Transverse colon (tissue), 4 donors: ENCODE measurements around the gene FGF10. TPM values are rescaled to one million over a fixed set of nuclear protein-coding genes. Genes with fewer than 3 reads are reported as not detected.

Experiments used
- DNase-seq: peaks from one replicate; pipeline ENCODE4 v3.0.0-alpha.2; 2019
- H3K27ac ChIP-seq, 4 donors: fragments of 200-600 bp; sonication (generic); 2 replicates each; pipeline ENCODE4 v1.5.1; 2016 to 2018; ENCODE audit warnings: inconsistent platforms in 4 of 4
- H3K27me3 ChIP-seq: fragments of 200-600 bp; sonication (generic); 2 replicates; pipeline ENCODE4 v1.5.1; 2017; ENCODE audit warnings: inconsistent platforms
- H3K36me3 ChIP-seq, 4 donors: fragments of 200-600 bp; sonication (generic); 2 replicates each; pipeline ENCODE4 v1.5.1; 2017 to 2019; ENCODE audit warnings: inconsistent platforms in 4 of 4
- H3K4me1 ChIP-seq, 4 donors: fragments of 200-600 bp; sonication (generic); 2 replicates each; pipeline ENCODE4 v1.5.1; 2017 to 2020; ENCODE audit warnings: inconsistent platforms in 4 of 4
- H3K4me3 ChIP-seq, 4 donors: fragments of 200-600 bp; sonication (generic); 1 replicate in 1 of 4; 2 replicates in 3 of 4; pipeline versions ENCODE4 v1.5.1 to v1.6.1; 2017 to 2019; ENCODE audit warnings: inconsistent platforms in 4 of 4
- H3K9me3 ChIP-seq, 2 donors: fragments of 200-600 bp; sonication (generic); 2 replicates each; pipeline ENCODE4 v1.5.1; 2017 to 2019; ENCODE audit warnings: inconsistent platforms in 2 of 2
- EP300 ChIP-seq: sonication (generic); formaldehyde crosslinking; IDR thresholded peaks from one replicate; pipeline ENCODE4 v1.6.1; 2017; ENCODE audit warnings: antibody characterized with exemption, low read depth
- POLR2A ChIP-seq: fragments of 450-650 bp; IDR thresholded peaks from one replicate; pipeline ENCODE4 v1.6.1; 2016; ENCODE audit warnings: antibody characterized with exemption, mild to moderate bottlenecking, moderate library complexity
- POLR2AphosphoS5 ChIP-seq, 3 donors: sonication (generic); formaldehyde crosslinking; IDR thresholded peaks; one replicate each; pipeline ENCODE4 v1.6.1; 2016; ENCODE audit warnings: antibody characterized with exemption in 3 of 3
- WGBS, 2 donors: methylation state at CpG; one replicate each; pipeline ENCODE4 v1.1.5; 2018; ENCODE audit warnings: low coverage in 1 of 2; 5-methylcytosine and 5-hydroxymethylcytosine counted together
- in situ Hi-C, 4 donors: fragments of 200-750 bp; cut with MboI; loops; one replicate each; pipeline versions ENCODE4 v1.15.0 to v1.15.1; 2017; ENCODE audit warnings: low sequenced_read_pairs in 3 of 4, low pct_ligation_motif_present in 1 of 4, low pct_unique_long_range_greater_than_20kb in 1 of 4
- intact Hi-C: fragments of 100-400 bp; cut with DNase I; formaldehyde crosslinking; loops from one replicate; pipeline ENCODE4 v1.15.1; 2023; ENCODE audit warnings: low total_unique reads
- total RNA-seq, 4 donors: library from RNA; depleted of rRNA; stranded (reverse); fragments of >200 nt; gene quantifications; one replicate each; pipeline ENCODE4 v1.1.0, GENCODE V29; 2016
- TF ChIP-seq, protein P1 (sequence below), 5 experiments: fragments of 200-600 bp in 3 of 5; fragments of 450-650 bp in 2 of 5; sonication (generic) in 3 of 5; IDR thresholded peaks; 1 replicate in 2 of 5; 2 replicates in 3 of 5; pipeline ENCODE4 v1.5.1; 2016 to 2017; ENCODE audit warnings: antibody characterized with exemption in 5 of 5, inconsistent platforms in 3 of 5, mild to moderate bottlenecking in 2 of 5, moderate library complexity in 1 of 5

Gene FGF10
- total RNA-seq, 4 donors from 2014 or later: 1.8 to 7.3 (median 3.6) TPM

DNA sequence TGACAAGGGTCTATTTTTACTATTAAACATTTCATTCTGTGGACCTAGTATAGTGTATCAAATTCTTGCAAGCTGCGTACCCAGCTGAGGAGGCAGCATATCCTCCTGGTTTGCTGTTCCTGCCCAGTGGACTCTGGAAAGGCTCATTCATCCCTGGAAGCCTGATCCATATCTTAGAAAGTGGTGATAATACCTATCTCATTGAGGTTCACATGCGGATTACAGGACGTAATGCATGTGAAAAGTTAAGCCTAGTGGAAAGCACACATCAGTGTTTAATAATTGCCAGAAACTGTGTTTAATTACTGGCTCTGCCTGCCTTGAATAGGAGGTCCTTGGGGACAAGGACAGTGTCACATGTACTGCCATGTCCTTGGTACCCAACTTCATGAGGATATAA is 132.0 kb downstream of the FGF10 start:
- no peaks in the 10 kb centered on the region for H3K36me3 ChIP-seq
- no peak for DNase-seq
- H3K4me3 ChIP-seq: no peak overlapping the region
- 80% methylated on average over 1 to 3 of the region's 3 CpGs for WGBS, 2 donors
- in situ Hi-C loops: no loop called here
- no peaks in the 10 kb centered on the region for H3K27me3 ChIP-seq
- intact Hi-C loops: no loop called here
- no peaks in the 10 kb centered on the region for H3K9me3 ChIP-seq
- no peak overlapping the region for H3K27ac ChIP-seq
- TF ChIP-seq POLR2A: no peak
- TF ChIP-seq, protein P1, sequence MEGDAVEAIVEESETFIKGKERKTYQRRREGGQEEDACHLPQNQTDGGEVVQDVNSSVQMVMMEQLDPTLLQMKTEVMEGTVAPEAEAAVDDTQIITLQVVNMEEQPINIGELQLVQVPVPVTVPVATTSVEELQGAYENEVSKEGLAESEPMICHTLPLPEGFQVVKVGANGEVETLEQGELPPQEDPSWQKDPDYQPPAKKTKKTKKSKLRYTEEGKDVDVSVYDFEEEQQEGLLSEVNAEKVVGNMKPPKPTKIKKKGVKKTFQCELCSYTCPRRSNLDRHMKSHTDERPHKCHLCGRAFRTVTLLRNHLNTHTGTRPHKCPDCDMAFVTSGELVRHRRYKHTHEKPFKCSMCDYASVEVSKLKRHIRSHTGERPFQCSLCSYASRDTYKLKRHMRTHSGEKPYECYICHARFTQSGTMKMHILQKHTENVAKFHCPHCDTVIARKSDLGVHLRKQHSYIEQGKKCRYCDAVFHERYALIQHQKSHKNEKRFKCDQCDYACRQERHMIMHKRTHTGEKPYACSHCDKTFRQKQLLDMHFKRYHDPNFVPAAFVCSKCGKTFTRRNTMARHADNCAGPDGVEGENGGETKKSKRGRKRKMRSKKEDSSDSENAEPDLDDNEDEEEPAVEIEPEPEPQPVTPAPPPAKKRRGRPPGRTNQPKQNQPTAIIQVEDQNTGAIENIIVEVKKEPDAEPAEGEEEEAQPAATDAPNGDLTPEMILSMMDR (IDR thresholded peaks at IDR 0.05): no peak
- no peak for TF ChIP-seq POLR2AphosphoS5 (IDR thresholded peaks at IDR 0.05)
- TF ChIP-seq EP300: no peak
- no peaks in the 10 kb centered on the region for H3K4me1 ChIP-seq
